Panc1 (cell line): ENCODE measurements around the gene TMEM25. TPM values are rescaled to one million over a fixed set of nuclear protein-coding genes. Genes with fewer than 3 reads are reported as not detected.
A peak's percentile ranks its signal among the peaks of the same experiment; 100 is the strongest.
"Not testable (repeated sequence)": the region's sequence is repeated elsewhere in the genome, so short reads cannot be mapped to it uniquely, and the experiment has no call there.

Experiments used
- ATAC-seq: fragments of 200-7000 bp; cut with Tn5 transposase; 2 replicates; pipeline ENCODE4 v1.9.1; 2020; ENCODE audit warnings: mild to moderate bottlenecking, moderate library complexity
- BruUV-seq: library from RNA; stranded (reverse); fragments of 400-500 nt; replicated peaks from 2 replicates; lab custom pipeline; 2021; lab: Mats Ljungman, UMichigan
- CTCF ChIA-PET: fragments of 300-600 bp; sonication (Branson Sonifier 250); formaldehyde crosslinking; loops from one replicate; lab custom pipeline; 2022; ENCODE audit warnings: antibody characterized with exemption; lab: Charles Lee
- POLR2A ChIA-PET: fragments of 300-600 bp; sonication (Branson Sonifier 250); formaldehyde crosslinking; loops from one replicate; lab custom pipeline; 2022; ENCODE audit warnings: antibody characterized with exemption; lab: Charles Lee
- DNase-seq: peaks from one replicate; pipeline ENCODE4 v3.0.0-alpha.2; 2010; ENCODE audit warnings: low read depth, low spot score
- H3K27ac ChIP-seq: 2 replicates; pipeline ENCODE4 v1.5.1; 2011; ENCODE audit warnings: mild to moderate bottlenecking, low read length, inconsistent platforms
- H3K27me3 ChIP-seq: fragments of 200-500 bp; sonication (Bioruptor generic); 2 replicates; pipeline ENCODE4 v1.6.0; 2014; ENCODE audit warnings: low read length, inconsistent platforms; ENCODE audit not compliant: control insufficient read depth, insufficient read depth
- H3K36me3 ChIP-seq: fragments of 200-500 bp; sonication (Bioruptor generic); 2 replicates; pipeline ENCODE4 v1.5.1; 2014; ENCODE audit warnings: inconsistent platforms, mild to moderate bottlenecking, low read length, moderate library complexity; ENCODE audit not compliant: control insufficient read depth, insufficient read depth
- H3K4me1 ChIP-seq: 2 replicates; pipeline ENCODE4 v1.5.1; 2011; ENCODE audit warnings: inconsistent platforms, mild to moderate bottlenecking, low read length, moderate library complexity; ENCODE audit not compliant: control insufficient read depth, insufficient read depth
- H3K4me3 ChIP-seq, 2 experiments: 2 replicates each; pipeline ENCODE4 v1.5.1; 2011 to 2012; ENCODE audit warnings: low read depth in 2 of 2, low read length in 2 of 2, mild to moderate bottlenecking in 2 of 2, inconsistent platforms in 1 of 2, moderate library complexity in 1 of 2
- H3K9me3 ChIP-seq: fragments of 200-500 bp; sonication (Bioruptor generic); 2 replicates; pipeline ENCODE4 v1.5.1; 2014; ENCODE audit warnings: low read depth, mild to moderate bottlenecking, inconsistent platforms, low read length, moderate library complexity; ENCODE audit not compliant: control insufficient read depth, insufficient read depth
- CTCF ChIP-seq: fragments of 450-650 bp; IDR thresholded peaks from 2 replicates; pipeline ENCODE4 v1.5.1; 2017; ENCODE audit warnings: mild to moderate bottlenecking
- POLR2AphosphoS5 ChIP-seq: IDR thresholded peaks from 2 replicates; pipeline ENCODE4 v1.6.1; 2012; ENCODE audit warnings: mild to moderate bottlenecking, low read depth, low read length, moderate library complexity
- REST ChIP-seq, 2 experiments: IDR thresholded peaks; 2 replicates each; pipeline ENCODE4 v1.6.1; 2011 to 2012; ENCODE audit warnings: low read depth in 2 of 2, control low read depth in 1 of 2, low read length in 1 of 2, mild to moderate bottlenecking in 1 of 2, moderate library complexity in 1 of 2; ENCODE audit not compliant: insufficient read depth in 1 of 2
- SIN3A ChIP-seq: IDR thresholded peaks from 2 replicates; pipeline ENCODE4 v1.6.1; 2012; ENCODE audit warnings: low read depth, mild to moderate bottlenecking, low read length, moderate library complexity, borderline replicate concordance; ENCODE audit not compliant: insufficient read depth
- TCF7L2 ChIP-seq: IDR thresholded peaks from 2 replicates; pipeline ENCODE4 v1.6.1; 2011; ENCODE audit warnings: mild to moderate bottlenecking, low read depth, low read length, inconsistent platforms
- in situ Hi-C: cut with HindIII; loops from 2 replicates; pipeline ENCODE4 v1.10.0; 2016; ENCODE audit warnings: low sequenced_read_pairs, low pct_unique_long_range_greater_than_20kb
- intact Hi-C: fragments of 100-400 bp; cut with micrococcal nuclease; formaldehyde crosslinking; loops from one replicate; pipeline ENCODE4 v1.10.0; 2022; ENCODE audit not compliant: unreplicated experiment
- total RNA-seq: library from RNA; stranded (reverse); gene quantifications from one replicate; pipeline ENCODE4 v1.2.1, GENCODE V29; 2021; ENCODE audit not compliant: unreplicated experiment

TMEM25 gene
- total RNA-seq, 1 experiment from 2014 or later = 6.7 TPM

GRCh38 chr11:118572981-118573550 lies 42.1 kb downstream of the TMEM25 start:
- in situ Hi-C loops (no loop called here), intact Hi-C loops (no loop called here)
- Histone ChIP-seq H3K9me3 (no peaks in the 10 kb centered on the region), H3K27me3 (no peaks in the 10 kb centered on the region), H3K36me3 (no peaks in the 10 kb centered on the region; the same call in none of the 2 replicates), H3K4me1 (peaks cover 28% of the 10 kb centered on the region), H3K27ac (peak overlapping the region; percentile 94), H3K4me3 (peak overlapping the region; percentile 92 to 93)
- CTCF ChIA-PET = no interaction called here
- no TSS peak for BruUV-seq
- POLR2A ChIA-PET = interaction anchor here (0.7 kb wide), 1 partner anchor 129 kb away, joined by 4 read pairs; no protein-coding TSS in a partner anchor
- ATAC-seq = peak; percentile 49
- no peak for DNase-seq
- TF ChIP-seq SIN3A = no peak
- no peak; the same call in 1 of the 2 replicates for TF ChIP-seq POLR2AphosphoS5
- TF ChIP-seq TCF7L2 = no peak

GRCh38 chr11:118574636-118575035 lies 43.6 kb downstream of the TMEM25 start:
- Histone ChIP-seq H3K36me3 (no peaks in the 10 kb centered on the region; the same call in none of the 2 replicates), H3K27me3 (no peaks in the 10 kb centered on the region), H3K4me3 (no peak overlapping the region), H3K27ac (no peak overlapping the region), H3K9me3 (no peaks in the 10 kb centered on the region), H3K4me1 (peaks cover 28% of the 10 kb centered on the region)
- intact Hi-C loops = no loop called here
- no peak for DNase-seq
- TF ChIP-seq SIN3A (no peak), POLR2AphosphoS5 (no peak), TCF7L2 (no peak), REST (IDR thresholded peaks at IDR 0.05; ENCODE audit: insufficient read depth in 1 of 2, low read depth in 2 of 2, low read length in 1 of 2) (no peak), CTCF (no peak)
- in situ Hi-C loops = loop anchor here (5.0 kb wide), 1 partner anchor 47 kb away; the partner anchor contains the start of gene TTC36
- POLR2A ChIA-PET = no interaction called here
- no TSS peak for BruUV-seq
- CTCF ChIA-PET = no interaction called here
- ATAC-seq = no peak

GRCh38 chr11:118577995-118578394 lies 47.0 kb downstream of the TMEM25 start:
- POLR2A ChIA-PET, H3K4me3 ChIP-seq, CTCF ChIA-PET, H3K27me3 ChIP-seq, BruUV-seq, H3K27ac ChIP-seq, intact Hi-C loops, DNase-seq, ATAC-seq, H3K36me3 ChIP-seq, H3K9me3 ChIP-seq: not testable (repeated sequence)
- H3K4me1 ChIP-seq = peaks cover 28% of the 10 kb centered on the region
- in situ Hi-C loops = loop anchor here (5.0 kb wide), 1 partner anchor 51 kb away; the partner anchor contains the start of gene TTC36
